ENCODE results near the gene ZNF536. TPM values are rescaled to one million over a fixed set of nuclear protein-coding genes. Genes with fewer than 3 reads are reported as not detected.
"Not testable (repeated sequence)": the region's sequence is repeated elsewhere in the genome, so short reads cannot be mapped to it uniquely, and the experiment has no call there.

Gene ZNF536
- total RNA-seq, 1 experiment from 2014 or later = 0.35 TPM

DNA sequence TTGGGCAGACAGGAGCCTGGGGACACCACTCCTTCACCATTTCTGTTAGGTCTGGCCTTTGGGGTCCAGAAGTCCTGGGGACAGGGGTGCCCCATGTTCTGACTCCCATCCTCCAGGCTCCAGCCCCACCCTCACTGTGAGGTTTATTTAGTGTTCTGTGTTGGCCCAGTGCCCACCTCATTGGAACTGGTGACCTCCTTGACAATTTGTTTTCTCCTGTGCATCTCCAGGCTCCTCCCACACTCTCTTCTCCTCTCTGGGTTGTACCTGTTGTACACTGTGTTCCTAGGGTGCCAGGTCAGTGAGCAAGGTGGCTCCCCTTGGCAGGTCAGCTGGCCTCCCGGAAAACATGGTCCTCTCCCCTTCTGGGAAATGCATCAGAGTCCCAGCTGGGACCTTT lies 110.8 kb downstream of the ZNF536 start:
- H3K27me3 Mint-ChIP-seq (ENCODE audit: low read depth) = no peaks in the 10 kb centered on the region

GRCh38 chr19:30486250-30486649 lies 114.1 kb downstream of the ZNF536 start:
- ATAC-seq; H3K36me3 Mint-ChIP-seq; H3K27me3 Mint-ChIP-seq (ENCODE audit: low read depth); H3K4me3 Mint-ChIP-seq; POLR2A ChIA-PET; H3K27ac Mint-ChIP-seq; DNase-seq (ENCODE audit: low spot score): not testable (repeated sequence)
- H3K9me3 Mint-ChIP-seq = peaks cover 16% of the 10 kb centered on the region
- H3K4me1 Mint-ChIP-seq = peaks cover 16% of the 10 kb centered on the region
- CTCF ChIA-PET = interaction anchor here (2.2 kb wide), 1 partner anchor 12 kb away, joined by 11 read pairs; no protein-coding TSS in a partner anchor

More for the DNA sequence above, 110.8 kb downstream of the ZNF536 start:
- peaks cover 16% of the 10 kb centered on the region for H3K9me3 Mint-ChIP-seq
- no peak overlapping the region for H3K4me3 Mint-ChIP-seq
- H3K4me1 Mint-ChIP-seq = no peaks in the 10 kb centered on the region
- no peak overlapping the region for H3K27ac Mint-ChIP-seq
- TF ChIP-seq PREB (CRISPR knock-in tag; IDR thresholded peaks at IDR 0.05; ENCODE audit: borderline replicate concordance) = no peak
- TF ChIP-seq ZNF416 (CRISPR knock-in tag; IDR thresholded peaks at IDR 0.05) = no peak
- TF ChIP-seq SP1 (CRISPR knock-in tag; conservative IDR thresholded peaks at IDR 0.05) = no peak
- no peak for TF ChIP-seq TCF7 (CRISPR knock-in tag; IDR thresholded peaks at IDR 0.05; ENCODE audit: low read depth)
- TF ChIP-seq USF1 (CRISPR knock-in tag; IDR thresholded peaks at IDR 0.05) = no peak
- no peak for TF ChIP-seq ZBTB43 (CRISPR knock-in tag; IDR thresholded peaks at IDR 0.05)
- TF ChIP-seq ZNF138 (CRISPR knock-in tag; conservative IDR thresholded peaks at IDR 0.05) = no peak
- no peak for TF ChIP-seq AR (CRISPR knock-in tag; IDR thresholded peaks at IDR 0.05)
- TF ChIP-seq, protein P1, sequence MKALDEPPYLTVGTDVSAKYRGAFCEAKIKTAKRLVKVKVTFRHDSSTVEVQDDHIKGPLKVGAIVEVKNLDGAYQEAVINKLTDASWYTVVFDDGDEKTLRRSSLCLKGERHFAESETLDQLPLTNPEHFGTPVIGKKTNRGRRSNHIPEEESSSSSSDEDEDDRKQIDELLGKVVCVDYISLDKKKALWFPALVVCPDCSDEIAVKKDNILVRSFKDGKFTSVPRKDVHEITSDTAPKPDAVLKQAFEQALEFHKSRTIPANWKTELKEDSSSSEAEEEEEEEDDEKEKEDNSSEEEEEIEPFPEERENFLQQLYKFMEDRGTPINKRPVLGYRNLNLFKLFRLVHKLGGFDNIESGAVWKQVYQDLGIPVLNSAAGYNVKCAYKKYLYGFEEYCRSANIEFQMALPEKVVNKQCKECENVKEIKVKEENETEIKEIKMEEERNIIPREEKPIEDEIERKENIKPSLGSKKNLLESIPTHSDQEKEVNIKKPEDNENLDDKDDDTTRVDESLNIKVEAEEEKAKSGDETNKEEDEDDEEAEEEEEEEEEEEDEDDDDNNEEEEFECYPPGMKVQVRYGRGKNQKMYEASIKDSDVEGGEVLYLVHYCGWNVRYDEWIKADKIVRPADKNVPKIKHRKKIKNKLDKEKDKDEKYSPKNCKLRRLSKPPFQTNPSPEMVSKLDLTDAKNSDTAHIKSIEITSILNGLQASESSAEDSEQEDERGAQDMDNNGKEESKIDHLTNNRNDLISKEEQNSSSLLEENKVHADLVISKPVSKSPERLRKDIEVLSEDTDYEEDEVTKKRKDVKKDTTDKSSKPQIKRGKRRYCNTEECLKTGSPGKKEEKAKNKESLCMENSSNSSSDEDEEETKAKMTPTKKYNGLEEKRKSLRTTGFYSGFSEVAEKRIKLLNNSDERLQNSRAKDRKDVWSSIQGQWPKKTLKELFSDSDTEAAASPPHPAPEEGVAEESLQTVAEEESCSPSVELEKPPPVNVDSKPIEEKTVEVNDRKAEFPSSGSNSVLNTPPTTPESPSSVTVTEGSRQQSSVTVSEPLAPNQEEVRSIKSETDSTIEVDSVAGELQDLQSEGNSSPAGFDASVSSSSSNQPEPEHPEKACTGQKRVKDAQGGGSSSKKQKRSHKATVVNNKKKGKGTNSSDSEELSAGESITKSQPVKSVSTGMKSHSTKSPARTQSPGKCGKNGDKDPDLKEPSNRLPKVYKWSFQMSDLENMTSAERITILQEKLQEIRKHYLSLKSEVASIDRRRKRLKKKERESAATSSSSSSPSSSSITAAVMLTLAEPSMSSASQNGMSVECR (CRISPR knock-in tag; IDR thresholded peaks at IDR 0.05; ENCODE audit: borderline replicate concordance) = no peak
- no peak for TF ChIP-seq CREM (CRISPR knock-in tag; IDR thresholded peaks at IDR 0.05)
- no peak for TF ChIP-seq SOX15 (CRISPR knock-in tag; IDR thresholded peaks at IDR 0.05)
- no peak for TF ChIP-seq NFE2L1 (CRISPR knock-in tag; IDR thresholded peaks at IDR 0.05)
- TF ChIP-seq, protein P2, sequence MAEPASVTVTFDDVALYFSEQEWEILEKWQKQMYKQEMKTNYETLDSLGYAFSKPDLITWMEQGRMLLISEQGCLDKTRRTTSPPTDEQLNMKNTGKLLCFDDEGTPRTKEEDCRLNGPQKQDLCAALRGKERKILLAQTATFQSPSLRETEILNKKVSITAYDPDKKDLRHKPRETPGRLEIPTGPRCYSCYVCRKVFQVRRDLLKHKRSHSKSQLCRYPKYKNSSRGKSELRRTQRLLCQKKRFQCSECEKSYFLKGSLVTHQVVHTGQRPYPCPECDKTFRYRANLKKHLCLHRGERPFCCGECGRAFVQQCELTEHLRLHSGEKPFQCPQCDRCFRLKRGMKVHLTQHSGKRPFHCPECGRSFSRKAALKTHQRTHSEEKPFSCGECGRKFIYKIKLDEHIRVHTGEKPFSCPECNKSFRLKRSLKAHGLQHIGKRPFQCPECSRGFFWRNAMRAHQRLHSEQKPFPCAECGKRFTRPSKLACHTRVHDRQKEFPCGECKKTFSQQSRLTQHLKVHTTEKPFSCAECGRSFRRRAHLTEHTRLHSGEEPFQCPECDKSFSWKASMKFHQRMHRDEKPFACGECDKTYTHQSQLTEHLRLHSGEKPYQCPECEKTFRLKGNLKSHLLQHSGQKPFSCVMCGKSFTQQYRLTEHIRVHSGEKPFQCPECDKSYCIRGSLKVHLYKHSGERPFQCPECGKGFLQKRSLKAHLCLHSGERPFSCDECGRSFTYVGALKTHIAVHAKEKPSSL (CRISPR knock-in tag; conservative IDR thresholded peaks at IDR 0.05) = no peak
- TF ChIP-seq NR2C2 (CRISPR knock-in tag; IDR thresholded peaks at IDR 0.05) = no peak
- ChIA-PET CTCF (interaction anchor here (1.1 kb wide), 1 partner anchor 16 kb away, joined by 3 read pairs; no protein-coding TSS in a partner anchor), POLR2A (no interaction called here)
- H3K36me3 Mint-ChIP-seq = no peaks in the 10 kb centered on the region
- ATAC-seq (no peak), DNase-seq (ENCODE audit: low spot score) (no peak)
